Keratinocyte (primary cell): ENCODE data around the gene CIPC.

Experiments
- CTCF ChIP-seq, 3 experiments: IDR thresholded peaks in 1 of 3; conservative IDR thresholded peaks in 1 of 3; optimal IDR thresholded peaks in 1 of 3; 2 replicates in 2 of 3; 3 replicates in 1 of 3; pipeline versions ENCODE3 to v1.5.1; 2011; ENCODE audit warnings: low read length in 3 of 3, mild to moderate bottlenecking in 3 of 3, moderate library complexity in 2 of 3, control low read depth in 1 of 3, inconsistent platforms in 1 of 3; ENCODE audit not compliant: insufficient read depth in 2 of 3; ENCODE audit errors: extremely low read depth in 1 of 3
- EZH2 ChIP-seq: IDR thresholded peaks from one replicate; pipeline ENCODE4 v1.6.1; 2012; ENCODE audit warnings: inconsistent platforms, mild to moderate bottlenecking, low read length, moderate library complexity

GRCh38 chr14:77082356-77082755, 15.7 kb upstream of the CIPC start:
- TF ChIP-seq CTCF (optimal IDR thresholded peaks at IDR 0.05 in 1 of 3, IDR thresholded peaks at IDR 0.05 in 1 of 3, conservative IDR thresholded peaks at IDR 0.05 in 1 of 3; ENCODE audit: extremely low read depth in 1 of 3, insufficient read depth in 2 of 3, low read length in 3 of 3) = no peak
- no peak for TF ChIP-seq EZH2
